ENCODE results near the gene PILRA. TPM values are rescaled to one million over a fixed set of nuclear protein-coding genes. Genes with fewer than 3 reads are reported as not detected.

PILRA gene
- polyA plus RNA-seq, 1 experiment = 0.49 TPM

- ChIA-PET CTCF (no interaction called here), POLR2A (no interaction called here)
- no peak for DNase-seq (ENCODE audit: low read depth)
- Histone ChIP-seq H3K27me3 (ENCODE audit: control insufficient read depth, insufficient read depth, low read length) (no peaks in the 10 kb centered on the region), H3K4me3 (ENCODE audit: low read depth, low read length) (no peak overlapping the region), H3K36me3 (ENCODE audit: control insufficient read depth, insufficient read depth, low read length) (peaks cover 19% of the 10 kb centered on the region)
- TF ChIP-seq CTCF (IDR thresholded peaks at IDR 0.05; ENCODE audit: insufficient read depth, low read depth, low read length) = no peak
Measured at GRCh38 chr7:100432053-100432452, 58.8 kb downstream of the PILRA start.

- H3K36me3 ChIP-seq (ENCODE audit: control insufficient read depth, insufficient read depth, low read length) = peaks cover 19% of the 10 kb centered on the region
- no peak for TF ChIP-seq CTCF (IDR thresholded peaks at IDR 0.05; ENCODE audit: insufficient read depth, low read depth, low read length)
- ChIA-PET CTCF (no interaction called here), POLR2A (no interaction called here)
- no peak overlapping the region for H3K4me3 ChIP-seq (ENCODE audit: low read depth, low read length)
- H3K27me3 ChIP-seq (ENCODE audit: control insufficient read depth, insufficient read depth, low read length) = no peaks in the 10 kb centered on the region
- DNase-seq (ENCODE audit: low read depth) = no peak
Measured at GRCh38 chr7:100432621-100433275, 59.5 kb downstream of the PILRA start.

- Histone ChIP-seq H3K4me3 (ENCODE audit: low read depth, low read length) (no peak overlapping the region), H3K36me3 (ENCODE audit: control insufficient read depth, insufficient read depth, low read length) (peaks cover 19% of the 10 kb centered on the region), H3K27me3 (ENCODE audit: control insufficient read depth, insufficient read depth, low read length) (no peaks in the 10 kb centered on the region)
- TF ChIP-seq CTCF (IDR thresholded peaks at IDR 0.05; ENCODE audit: insufficient read depth, low read depth, low read length) = no peak
- POLR2A ChIA-PET = no interaction called here
- no peak for DNase-seq (ENCODE audit: low read depth)
- CTCF ChIA-PET = no interaction called here
Measured at GRCh38 chr7:100433276-100433591, 59.9 kb downstream of the PILRA start.

- peaks cover 19% of the 10 kb centered on the region for H3K36me3 ChIP-seq (ENCODE audit: control insufficient read depth, insufficient read depth, low read length)
- no peak overlapping the region for H3K4me3 ChIP-seq (ENCODE audit: low read depth, low read length)
- H3K27me3 ChIP-seq (ENCODE audit: control insufficient read depth, insufficient read depth, low read length) = no peaks in the 10 kb centered on the region
- TF ChIP-seq CTCF (IDR thresholded peaks at IDR 0.05; ENCODE audit: insufficient read depth, low read depth, low read length) = no peak
- ChIA-PET CTCF (interaction anchor here (1.4 kb wide), 1 partner anchor 16 kb away, joined by 5 read pairs; no protein-coding TSS in a partner anchor), POLR2A (no interaction called here)
- no peak for DNase-seq (ENCODE audit: low read depth)
Measured at GRCh38 chr7:100433592-100434296, 60.5 kb downstream of the PILRA start.

- peaks cover 19% of the 10 kb centered on the region for H3K36me3 ChIP-seq (ENCODE audit: control insufficient read depth, insufficient read depth, low read length)
- TF ChIP-seq CTCF (IDR thresholded peaks at IDR 0.05; ENCODE audit: insufficient read depth, low read depth, low read length) = no peak
- peak overlapping the region; percentile 77; the same call in 1 of the 2 replicates for H3K4me3 ChIP-seq (ENCODE audit: low read depth, low read length)
- ChIA-PET CTCF (interaction anchor here (1.4 kb wide), 1 partner anchor 15 kb away, joined by 5 read pairs; no protein-coding TSS in a partner anchor), POLR2A (no interaction called here)
- H3K27me3 ChIP-seq (ENCODE audit: control insufficient read depth, insufficient read depth, low read length) = no peaks in the 10 kb centered on the region
- DNase-seq (ENCODE audit: low read depth) = no peak
Measured at GRCh38 chr7:100434297-100435144, 61.2 kb downstream of the PILRA start.
